ENCODE measurements around the gene WDR81.

WDR81 gene

GRCh38 chr17:1787301-1787902 lies 62.9 kb downstream of the WDR81 start:
- no peak overlapping the region for H3K4me3 ChIP-seq (ENCODE audit: low read depth, low read length)
- no peak for DNase-seq (ENCODE audit: low read depth)
- TF ChIP-seq CTCF (IDR thresholded peaks at IDR 0.05; ENCODE audit: control insufficient read depth, extremely low read depth, insufficient read depth), result no peak

All from LNCaP clone FGC (cell line).